Transverse colon (tissue), 3 donors: ENCODE measurements around the gene SARS1.
A peak's percentile ranks its signal among the peaks of the same experiment; 100 is the strongest.

ENCODE experiments used
- CTCF ChIP-seq, 5 experiments: fragments of 200-600 bp in 3 of 5; fragments of 450-650 bp in 2 of 5; sonication (generic) in 3 of 5; IDR thresholded peaks; 1 replicate in 2 of 5; 2 replicates in 3 of 5; pipeline ENCODE4 v1.5.1; 2016 to 2017; ENCODE audit warnings: antibody characterized with exemption in 5 of 5, inconsistent platforms in 3 of 5, mild to moderate bottlenecking in 2 of 5, moderate library complexity in 1 of 5
- POLR2A ChIP-seq: fragments of 450-650 bp; IDR thresholded peaks from one replicate; pipeline ENCODE4 v1.6.1; 2016; ENCODE audit warnings: antibody characterized with exemption, mild to moderate bottlenecking, moderate library complexity

DNA sequence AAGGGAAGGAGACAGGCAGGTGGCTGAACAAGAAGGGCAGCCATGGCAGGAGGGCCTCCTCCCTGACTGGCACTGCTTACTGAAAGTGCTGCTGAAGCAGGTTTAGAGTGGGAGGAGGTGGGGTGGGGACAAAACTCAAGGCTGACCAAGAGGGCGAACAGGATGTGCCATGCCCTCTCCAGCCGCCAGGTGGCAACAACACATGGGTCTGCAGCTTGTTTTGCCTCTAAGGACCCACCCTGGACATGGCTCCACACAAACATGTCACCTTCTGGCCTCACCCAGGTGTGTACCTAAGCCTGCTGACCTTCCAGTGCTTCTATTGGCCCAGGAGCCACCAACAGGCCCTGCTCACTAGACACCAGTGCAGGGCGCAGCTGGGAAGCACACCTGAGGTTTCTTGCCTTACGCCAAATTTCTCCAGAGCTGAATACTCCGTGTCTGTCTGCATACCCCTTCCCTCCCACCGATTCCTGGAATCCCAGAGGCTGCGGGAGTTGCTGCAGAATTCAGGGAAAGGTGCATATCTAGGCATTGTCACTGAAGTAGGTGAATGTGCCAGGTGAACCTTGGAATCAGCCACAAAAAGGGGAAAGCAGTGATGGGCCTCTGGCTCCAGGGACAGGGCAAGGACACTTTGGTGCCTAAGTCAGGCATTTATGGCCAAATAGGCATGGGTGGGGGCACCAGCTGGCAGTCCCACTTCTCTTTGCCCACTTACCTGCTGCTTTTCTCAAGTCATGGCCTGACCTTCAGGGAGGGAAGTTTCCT is 63.9 kb downstream of the SARS1 start:
- TF ChIP-seq CTCF (IDR thresholded peaks at IDR 0.05) (peak; percentile 91 to 98 (median 93)), POLR2A (peak; percentile 15)
